Measurements from ENCODE around the gene TGFBR2. TPM values are rescaled to one million over a fixed set of nuclear protein-coding genes. Genes with fewer than 3 reads are reported as not detected.

Gene TGFBR2
- total RNA-seq, 1 experiment from 2014 or later: 16.1 TPM

GRCh38 chr3:30617069-30617468 is 10.7 kb downstream of the TGFBR2 start:
- intact Hi-C loops (cut with micrococcal nuclease; ENCODE audit: unreplicated experiment): no loop called here
- H3K4me1 ChIP-seq (ENCODE audit: insufficient read depth, low read length, poor library complexity, severe bottlenecking): peaks cover 37% of the 10 kb centered on the region
- no peaks in the 10 kb centered on the region for H3K27me3 ChIP-seq (replicated peaks; ENCODE audit: insufficient read depth, low read depth, low read length, poor library complexity)
- DNase-seq (ENCODE audit: low spot score): no peak
- CTCF ChIA-PET: no interaction called here
- BruUV-seq (replicated peaks): no TSS peak
- TF ChIP-seq EZH2 (IDR thresholded peaks at IDR 0.05; ENCODE audit: borderline replicate concordance, low read depth, low read length, poor library complexity, severe bottlenecking) (no peak), CTCF (conservative IDR thresholded peaks at IDR 0.05; ENCODE audit: low read depth, low read length) (no peak)
- no peak overlapping the region for H3K4me3 ChIP-seq (ENCODE audit: low read depth, low read length, poor library complexity, severe bottlenecking)
- POLR2A ChIA-PET (ENCODE audit: low non-redundant PET): no interaction called here
- no peaks in the 10 kb centered on the region for H3K9me3 ChIP-seq (ENCODE audit: low read depth, low read length, poor library complexity, severe bottlenecking)
- no peak overlapping the region for H3K27ac ChIP-seq (ENCODE audit: low read depth, low read length, poor library complexity, severe bottlenecking)
- H3K36me3 ChIP-seq (ENCODE audit: insufficient read depth, low read length, poor library complexity, severe bottlenecking): no peaks in the 10 kb centered on the region

GRCh38 chr3:30617653-30618052 is 11.3 kb downstream of the TGFBR2 start:
- Histone ChIP-seq H3K36me3 (ENCODE audit: insufficient read depth, low read length, poor library complexity, severe bottlenecking) (no peaks in the 10 kb centered on the region), H3K4me3 (ENCODE audit: low read depth, low read length, poor library complexity, severe bottlenecking) (no peak overlapping the region), H3K9me3 (ENCODE audit: low read depth, low read length, poor library complexity, severe bottlenecking) (no peaks in the 10 kb centered on the region), H3K4me1 (ENCODE audit: insufficient read depth, low read length, poor library complexity, severe bottlenecking) (peaks cover 38% of the 10 kb centered on the region), H3K27me3 (replicated peaks; ENCODE audit: insufficient read depth, low read depth, low read length, poor library complexity) (no peaks in the 10 kb centered on the region), H3K27ac (ENCODE audit: low read depth, low read length, poor library complexity, severe bottlenecking) (no peak overlapping the region)
- ChIA-PET CTCF (no interaction called here), POLR2A (ENCODE audit: low non-redundant PET) (no interaction called here)
- TF ChIP-seq EZH2 (IDR thresholded peaks at IDR 0.05; ENCODE audit: borderline replicate concordance, low read depth, low read length, poor library complexity, severe bottlenecking) (no peak), CTCF (conservative IDR thresholded peaks at IDR 0.05; ENCODE audit: low read depth, low read length) (no peak)
- BruUV-seq (replicated peaks): no TSS peak
- DNase-seq (ENCODE audit: low spot score): no peak
- intact Hi-C loops (cut with micrococcal nuclease; ENCODE audit: unreplicated experiment): no loop called here

GRCh38 chr3:30618526-30618925 is 12.1 kb downstream of the TGFBR2 start:
- H3K4me1 ChIP-seq (ENCODE audit: insufficient read depth, low read length, poor library complexity, severe bottlenecking): peaks cover 38% of the 10 kb centered on the region

More at GRCh38 chr3:30618526-30618925, 12.1 kb downstream of the TGFBR2 start:
- BruUV-seq (replicated peaks): no TSS peak
- ChIA-PET POLR2A (ENCODE audit: low non-redundant PET) (no interaction called here), CTCF (no interaction called here)
- Histone ChIP-seq H3K4me3 (ENCODE audit: low read depth, low read length, poor library complexity, severe bottlenecking) (no peak overlapping the region), H3K36me3 (ENCODE audit: insufficient read depth, low read length, poor library complexity, severe bottlenecking) (no peaks in the 10 kb centered on the region), H3K27ac (ENCODE audit: low read depth, low read length, poor library complexity, severe bottlenecking) (no peak overlapping the region), H3K9me3 (ENCODE audit: low read depth, low read length, poor library complexity, severe bottlenecking) (no peaks in the 10 kb centered on the region), H3K27me3 (replicated peaks; ENCODE audit: insufficient read depth, low read depth, low read length, poor library complexity) (no peaks in the 10 kb centered on the region)
- TF ChIP-seq CTCF (conservative IDR thresholded peaks at IDR 0.05; ENCODE audit: low read depth, low read length): no peak
- no peak for DNase-seq (ENCODE audit: low spot score)
- intact Hi-C loops (cut with micrococcal nuclease; ENCODE audit: unreplicated experiment): no loop called here
